Coronary artery (tissue), 2 donors: Measurements from ENCODE around the gene SLC51B.
"Not testable (repeated sequence)": the region's sequence is repeated elsewhere in the genome, so short reads cannot be mapped to it uniquely, and the experiment has no call there.

Source experiments
- DNase-seq: peaks from one replicate; pipeline ENCODE4 v3.0.0-alpha.2; 2017; ENCODE audit warnings: low spot score
- H3K27ac ChIP-seq, 2 donors: fragments of 200-600 bp; sonication (generic); one replicate each; pipeline ENCODE4 v1.5.1; 2016 to 2019
- H3K4me3 ChIP-seq: fragments of 200-600 bp; sonication (generic); 2 replicates; pipeline ENCODE4 v1.5.1; 2016; ENCODE audit warnings: mild to moderate bottlenecking, moderate library complexity
- CTCF ChIP-seq: fragments of 200-600 bp; sonication (generic); IDR thresholded peaks from one replicate; pipeline ENCODE4 v1.5.1; 2019; ENCODE audit warnings: antibody characterized with exemption

The SLC51B gene

GRCh38 chr15:65071381-65071811 is 26.2 kb downstream of the SLC51B start:
- no peak for DNase-seq
- Histone ChIP-seq H3K4me3 (peak overlapping the region; percentile 1), H3K27ac (peak overlapping the region; percentile 98 to 100)
- TF ChIP-seq CTCF: no peak

- peak overlapping the region; percentile 1 for H3K4me3 ChIP-seq
- no peak for DNase-seq
- TF ChIP-seq CTCF: no peak
- peak overlapping the region; percentile 98 to 100 for H3K27ac ChIP-seq
Measured at GRCh38 chr15:65072027-65072426, 26.8 kb downstream of the SLC51B start.

- TF ChIP-seq CTCF: no peak
- Histone ChIP-seq H3K4me3 (no peak overlapping the region), H3K27ac (peak overlapping the region; percentile 98 to 100)
- no peak for DNase-seq
Measured at GRCh38 chr15:65072617-65073016, 27.4 kb downstream of the SLC51B start.

GRCh38 chr15:65074946-65075345 is 29.8 kb downstream of the SLC51B start:
- not testable (repeated sequence) for H3K4me3 ChIP-seq, H3K27ac ChIP-seq, DNase-seq

GRCh38 chr15:65075607-65076395 is 30.6 kb downstream of the SLC51B start:
- DNase-seq, H3K4me3 ChIP-seq: not testable (repeated sequence)
- peak overlapping the region in 1 of 2 donors; percentile 59 for H3K27ac ChIP-seq

GRCh38 chr15:65076486-65077290 is 31.5 kb downstream of the SLC51B start, which contains the start of gene KBTBD13:
Gene KBTBD13, plus strand, starts transcription at chr15:65076746. Its CDS starts 70 bp downstream, at chr15:65076816.
- Histone ChIP-seq H3K4me3 (peak within 1 kb of the TSS; percentile 51), H3K27ac (peak within 1 kb of the TSS in 1 of 2 donors; percentile 59)
- TF ChIP-seq CTCF: no peak
- DNase-seq: no peak

GRCh38 chr15:65077291-65077980 is 32.2 kb downstream of the SLC51B start:
- Histone ChIP-seq H3K27ac (peak overlapping the region in 1 of 2 donors; percentile 59), H3K4me3 (peak overlapping the region; percentile 51)
- no peak for TF ChIP-seq CTCF
- DNase-seq: no peak
